CD4-positive, alpha-beta T cell treated with Interleukin-1 beta for 1 hour (primary cell): ENCODE data around the gene CTDSPL.
A peak's percentile ranks its signal among the peaks of the same experiment; 100 is the strongest.

ENCODE experiments used
- DNase-seq, 2 donors: peaks; one replicate each; pipeline ENCODE4 v3.0.0-alpha.2; 2020 to 2022

CTDSPL gene

DNA sequence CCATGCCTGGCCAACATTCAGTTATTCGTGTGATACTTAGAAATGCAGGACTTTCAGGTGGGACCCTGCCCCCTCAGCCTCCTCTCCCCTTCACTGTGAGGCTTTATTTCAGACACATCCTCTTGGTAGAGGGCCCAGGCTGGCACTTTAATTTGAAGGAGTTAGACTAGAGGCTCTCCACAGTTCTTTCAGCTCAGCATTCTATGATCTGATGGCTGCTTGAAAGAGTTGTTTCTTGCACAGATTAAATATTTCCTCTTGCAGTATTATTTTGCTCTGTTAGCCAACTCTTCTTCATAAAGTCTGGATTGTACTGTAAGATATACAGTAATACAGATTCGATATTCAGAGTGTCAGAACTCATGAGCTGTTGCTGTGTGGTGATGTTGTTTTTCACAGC is 35.1 kb downstream of the CTDSPL start:
- DNase-seq = no peak

DNA sequence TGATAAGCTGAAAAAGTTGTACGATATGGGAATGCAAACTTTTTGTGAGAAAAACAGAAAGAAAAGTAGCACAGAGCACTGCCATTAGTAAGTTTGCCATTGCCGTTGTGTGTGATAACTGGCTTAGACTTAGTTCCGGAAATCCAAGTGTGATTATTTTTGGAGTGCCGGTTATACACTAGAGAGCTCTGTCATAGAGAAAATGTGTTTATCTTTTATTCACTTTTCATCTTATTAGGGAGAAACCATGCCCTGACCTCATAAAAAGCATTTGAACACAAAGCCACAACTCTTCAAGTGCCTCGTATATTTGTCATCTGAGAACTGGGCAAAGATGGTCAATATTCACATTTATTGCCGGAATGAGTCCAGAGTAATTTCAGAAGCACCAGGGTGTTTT is 36.1 kb downstream of the CTDSPL start:
- DNase-seq = no peak

DNA sequence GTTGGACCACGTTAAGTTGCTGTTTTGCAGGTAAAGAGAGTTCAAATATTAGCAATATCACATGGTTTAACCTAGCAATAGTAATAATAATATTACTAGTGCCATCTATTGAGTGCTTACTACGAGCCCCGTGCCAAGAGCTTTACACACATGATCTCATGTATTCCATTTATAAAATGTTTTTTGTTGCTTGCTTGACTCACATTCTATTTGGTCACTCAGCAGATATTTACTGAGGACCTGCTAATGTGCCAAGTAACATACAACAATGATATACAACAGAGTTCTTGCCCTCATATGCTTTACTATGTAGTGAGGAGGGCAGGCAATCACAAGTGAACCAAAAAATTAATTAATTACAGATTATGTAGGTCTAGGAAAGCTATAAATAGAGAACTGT is 36.7 kb downstream of the CTDSPL start:
- no peak for DNase-seq

DNA sequence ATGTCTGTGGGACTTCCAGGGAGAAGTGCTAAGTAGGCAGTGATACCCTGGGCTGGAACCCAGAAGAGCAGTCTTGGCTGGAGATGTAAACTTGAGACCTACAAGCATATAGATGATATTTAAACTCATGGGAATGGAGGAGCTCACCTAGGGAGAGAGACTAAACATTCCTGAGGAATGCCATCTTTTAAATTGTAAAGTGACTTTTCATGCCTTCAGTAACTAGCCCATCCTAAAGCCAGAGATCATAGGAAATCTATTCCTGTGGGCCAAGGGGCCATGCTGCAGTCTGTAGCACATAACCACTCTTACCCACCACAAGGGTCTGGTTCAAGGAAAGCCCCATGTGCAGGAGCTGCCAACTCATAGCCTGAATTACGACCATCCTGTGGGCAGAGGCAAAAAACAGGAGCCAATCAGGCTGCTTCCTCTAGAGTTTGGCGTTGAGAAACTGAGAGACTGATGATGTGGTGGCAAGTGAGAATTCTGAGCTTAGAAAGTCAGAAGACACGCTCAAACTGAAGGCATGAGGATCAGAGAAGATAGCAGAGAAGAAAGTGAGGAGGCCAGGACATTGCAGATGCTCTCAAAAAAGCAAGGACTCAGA is 37.5 kb downstream of the CTDSPL start:
- no peak for DNase-seq

DNA sequence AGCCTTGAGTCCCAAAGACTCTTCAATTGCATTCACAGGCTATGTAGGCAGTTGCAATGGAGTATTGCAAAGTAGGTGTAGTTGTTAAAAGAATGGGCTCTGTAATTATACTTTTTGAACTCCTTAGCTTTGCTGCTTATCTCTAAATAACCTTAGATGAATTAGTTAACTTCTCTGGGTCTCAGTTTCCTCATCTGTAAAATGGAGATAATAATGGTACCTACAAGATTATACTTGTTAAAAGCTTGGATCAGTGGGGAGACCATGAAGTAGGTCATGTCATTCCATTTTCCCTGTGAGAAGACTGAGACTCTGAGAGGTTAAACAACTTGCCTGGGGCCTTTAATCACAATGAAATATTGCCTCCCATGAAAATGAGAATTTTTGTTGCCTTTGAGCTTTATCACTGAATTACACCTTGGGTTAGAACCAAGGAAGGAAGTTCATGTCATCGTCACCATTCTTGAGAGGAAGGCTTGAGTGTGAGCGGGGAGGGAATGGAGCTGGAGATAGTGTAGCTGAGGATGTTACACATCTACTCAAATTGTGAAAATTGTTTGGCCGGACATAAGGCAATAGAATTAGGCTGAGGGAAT is 38.1 kb downstream of the CTDSPL start:
- no peak for DNase-seq

DNA sequence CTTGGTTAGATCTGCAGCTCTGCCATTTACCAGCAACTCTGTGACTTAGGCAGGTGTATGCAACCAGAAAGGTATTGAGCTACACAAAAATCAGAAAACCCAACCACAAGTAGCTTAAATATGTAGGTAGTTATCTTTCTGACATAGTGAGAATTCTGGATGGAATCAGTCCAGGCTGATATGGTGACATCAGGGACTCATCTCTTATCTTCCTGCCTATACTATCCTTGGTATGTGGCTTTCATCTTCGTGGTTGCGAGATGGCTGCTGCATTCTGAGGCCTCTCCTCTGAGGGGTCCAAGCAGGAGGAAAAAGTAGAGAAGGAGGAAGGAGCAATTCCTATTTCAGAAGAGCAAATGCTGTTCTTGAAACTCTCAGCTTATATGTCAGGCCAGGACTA is 40.0 kb downstream of the CTDSPL start:
- DNase-seq = no peak

DNA sequence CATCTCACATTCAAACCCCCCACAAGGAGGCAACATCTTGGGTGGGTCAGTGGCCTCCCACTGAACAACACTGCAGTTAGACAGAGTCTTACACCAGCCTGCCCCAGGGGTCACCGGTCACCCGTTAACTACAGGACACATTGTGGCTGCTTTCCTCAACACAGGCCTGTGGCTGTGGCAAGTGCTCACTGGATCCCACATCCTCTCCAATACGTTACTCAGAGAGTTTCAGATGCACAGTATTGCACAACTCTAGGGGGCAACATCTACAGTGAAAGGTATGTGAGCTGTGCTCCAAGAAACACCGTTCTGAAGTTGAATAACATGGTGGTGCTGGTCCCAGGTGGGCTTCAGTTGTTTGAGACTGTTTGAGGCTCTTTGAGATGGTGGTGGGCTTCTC is 41.0 kb downstream of the CTDSPL start:
- no peak for DNase-seq

DNA sequence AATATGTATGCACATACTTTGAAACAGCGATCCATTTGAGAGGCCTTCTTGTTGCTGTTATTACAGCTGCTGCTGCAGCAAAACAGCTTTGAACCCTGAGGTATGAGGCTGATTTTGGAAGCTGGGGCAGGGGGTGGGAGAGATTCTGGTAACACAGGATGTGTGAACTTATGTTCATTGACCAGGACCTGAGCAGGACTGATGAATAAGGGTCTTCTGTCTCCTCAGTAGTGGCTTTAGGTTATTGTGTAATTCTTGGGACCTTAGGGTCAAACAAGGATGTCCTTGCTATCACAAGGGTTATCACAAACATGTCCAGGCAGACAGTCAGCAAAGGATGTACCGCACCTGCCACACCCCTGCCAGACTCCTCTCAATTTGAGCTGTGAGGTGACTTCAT is 41.6 kb downstream of the CTDSPL start:
- no peak for DNase-seq

DNA sequence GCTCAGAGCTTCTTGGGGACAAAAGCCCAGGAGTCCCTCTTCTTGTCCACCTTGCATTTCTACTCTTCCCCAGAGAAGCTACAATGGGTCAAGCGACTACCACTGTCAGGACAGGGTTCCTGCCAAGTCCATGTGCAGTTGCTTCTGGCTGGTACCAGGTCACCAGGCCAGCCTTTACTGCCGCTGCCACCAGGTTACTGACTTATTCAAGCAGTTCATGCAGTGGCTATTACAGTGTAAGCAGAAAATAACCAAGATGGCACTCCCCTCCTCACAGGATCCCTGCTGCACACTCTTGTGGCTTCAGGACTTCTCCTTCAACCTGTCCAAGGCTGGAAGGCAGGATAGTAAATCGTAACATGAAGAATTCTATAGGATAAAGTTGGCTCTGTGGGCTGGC is 42.1 kb downstream of the CTDSPL start:
- DNase-seq = no peak

DNA sequence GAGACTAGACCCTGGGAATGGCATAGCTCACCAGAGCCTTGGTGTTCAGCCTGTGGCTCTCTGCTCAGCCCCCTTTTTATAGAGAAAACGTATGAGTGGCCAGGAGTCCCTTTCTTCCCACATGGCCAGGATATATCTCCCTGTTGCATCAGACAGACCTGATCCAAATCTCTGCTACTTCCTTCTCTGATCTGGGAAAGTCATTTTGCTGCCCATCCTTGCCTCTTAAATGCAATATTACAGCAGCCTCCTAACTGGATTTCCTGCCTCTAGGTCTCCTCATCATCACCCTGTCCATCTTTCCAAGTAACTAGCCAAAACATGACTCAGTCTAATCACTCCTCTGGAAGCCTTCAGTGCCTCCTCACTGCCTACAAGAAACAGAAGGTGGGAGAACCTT is 42.9 kb downstream of the CTDSPL start:
- DNase-seq = no peak

DNA sequence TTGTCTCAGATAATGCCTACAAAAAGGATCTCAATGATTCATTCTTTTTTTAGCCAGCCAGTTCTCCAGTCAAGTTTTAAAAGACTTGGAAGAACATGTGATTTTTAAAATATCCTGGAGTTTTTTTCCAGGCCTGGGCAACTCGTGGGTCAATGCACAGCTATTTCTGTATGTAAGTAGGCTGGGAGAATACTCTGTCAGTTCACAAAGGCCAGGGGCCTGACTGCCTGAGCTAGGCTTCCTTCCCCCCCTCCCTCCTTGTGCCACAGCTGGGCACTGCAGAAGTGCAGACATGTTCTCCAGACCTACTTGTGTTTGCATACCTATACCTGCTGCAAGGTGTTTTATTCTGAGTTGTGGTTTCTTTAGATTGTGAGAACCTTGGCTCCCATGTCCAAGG is 43.7 kb downstream of the CTDSPL start:
- no peak for DNase-seq

DNA sequence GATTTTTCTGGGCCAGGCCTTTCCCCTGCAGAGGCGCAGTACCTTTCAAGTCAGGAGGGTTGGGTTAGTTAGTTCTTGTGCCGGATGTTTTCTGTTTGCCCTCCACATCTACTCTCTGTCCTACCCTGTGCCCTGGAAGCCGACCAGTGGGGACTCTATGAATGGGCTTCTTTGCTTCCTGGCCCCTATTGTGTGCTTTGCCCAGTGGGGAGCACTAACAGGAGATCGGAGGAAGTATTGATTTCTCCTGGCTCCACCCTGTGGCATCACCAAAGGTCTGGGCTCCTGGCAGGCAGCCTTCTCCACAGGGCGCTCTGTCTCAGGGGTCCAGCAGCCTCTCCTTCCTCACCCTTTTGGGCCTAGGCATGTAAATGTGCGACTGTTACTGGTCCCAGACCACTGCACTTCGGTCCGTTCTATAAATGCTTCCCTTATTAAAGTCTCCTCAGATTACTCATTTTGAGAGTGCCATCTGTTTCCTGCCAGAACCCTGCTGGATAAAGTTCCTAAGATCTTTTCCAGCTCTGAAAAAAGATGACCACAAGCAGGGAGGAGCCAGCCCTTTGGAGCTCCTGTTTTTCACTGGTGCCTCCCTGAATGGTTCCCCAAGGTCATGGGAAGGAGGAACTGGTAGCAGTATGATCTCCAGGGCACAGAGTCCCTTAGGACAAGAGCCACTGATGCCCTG is 44.5 kb downstream of the CTDSPL start:
- no peak for DNase-seq

DNA sequence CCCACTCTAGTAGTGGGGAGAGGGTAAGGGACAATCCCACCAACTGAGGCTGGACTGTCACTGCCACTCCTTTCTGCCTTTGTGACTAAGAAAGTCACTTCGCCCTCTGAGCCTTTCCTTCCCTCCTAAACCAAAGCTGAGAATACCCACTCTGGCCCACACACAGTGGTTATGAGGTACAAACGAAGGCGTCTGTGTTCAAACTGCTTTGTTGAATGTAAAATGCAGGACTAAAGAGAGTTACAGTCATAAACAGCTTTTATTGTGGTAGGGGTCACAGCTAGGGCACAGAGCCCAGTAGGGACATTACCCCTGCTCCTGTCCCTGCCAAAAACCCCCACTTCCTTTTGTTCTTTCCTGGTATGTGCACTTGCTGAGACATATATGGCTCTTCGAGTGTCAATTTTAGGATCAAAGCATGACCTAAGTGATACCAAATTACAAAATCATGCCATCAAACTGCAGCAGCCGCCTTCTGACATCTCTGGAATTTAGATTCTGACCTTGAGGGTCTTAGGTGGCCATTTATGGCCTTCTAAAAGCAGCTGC is 45.1 kb downstream of the CTDSPL start:
- DNase-seq = no peak

DNA sequence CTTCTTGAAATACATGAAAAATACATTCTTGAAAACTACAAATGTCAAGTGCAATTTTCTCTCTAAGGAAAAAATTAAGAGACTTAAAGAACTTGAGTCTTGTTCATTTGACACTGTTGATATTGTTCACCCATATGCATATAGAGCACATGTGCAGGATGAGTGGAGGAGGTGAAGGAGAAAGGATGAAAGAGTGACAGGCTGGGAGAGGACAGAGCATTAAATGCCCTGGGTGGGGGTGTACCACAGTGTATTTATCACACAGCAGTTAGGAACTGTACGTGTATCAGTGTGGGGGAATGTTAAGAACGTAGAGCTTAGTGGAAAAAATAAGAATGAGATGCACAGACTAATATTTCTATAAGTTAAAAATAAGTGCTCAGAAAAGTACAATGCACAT is 45.7 kb downstream of the CTDSPL start:
- no peak for DNase-seq

DNA sequence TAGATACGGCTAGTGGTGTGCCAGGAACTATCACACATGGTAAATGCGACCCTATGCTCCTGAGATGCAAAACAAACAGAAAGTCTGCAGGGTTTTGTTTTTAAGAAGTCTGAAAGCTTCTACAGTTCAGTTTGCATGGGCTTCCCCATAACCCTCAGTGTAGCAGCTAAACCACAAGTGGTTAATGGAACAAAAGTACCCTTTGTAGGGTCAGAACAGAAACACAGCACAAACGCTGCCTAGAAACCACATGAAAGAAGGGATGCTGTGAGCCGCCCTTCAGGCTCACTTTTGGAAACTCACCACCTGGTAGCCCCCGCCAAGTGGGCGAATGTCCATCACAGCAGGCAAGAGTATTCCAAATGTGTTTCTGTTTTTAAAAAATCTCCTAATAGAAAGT is 46.2 kb downstream of the CTDSPL start:
- DNase-seq = peak in 1 of 2 donors; percentile 6

DNA sequence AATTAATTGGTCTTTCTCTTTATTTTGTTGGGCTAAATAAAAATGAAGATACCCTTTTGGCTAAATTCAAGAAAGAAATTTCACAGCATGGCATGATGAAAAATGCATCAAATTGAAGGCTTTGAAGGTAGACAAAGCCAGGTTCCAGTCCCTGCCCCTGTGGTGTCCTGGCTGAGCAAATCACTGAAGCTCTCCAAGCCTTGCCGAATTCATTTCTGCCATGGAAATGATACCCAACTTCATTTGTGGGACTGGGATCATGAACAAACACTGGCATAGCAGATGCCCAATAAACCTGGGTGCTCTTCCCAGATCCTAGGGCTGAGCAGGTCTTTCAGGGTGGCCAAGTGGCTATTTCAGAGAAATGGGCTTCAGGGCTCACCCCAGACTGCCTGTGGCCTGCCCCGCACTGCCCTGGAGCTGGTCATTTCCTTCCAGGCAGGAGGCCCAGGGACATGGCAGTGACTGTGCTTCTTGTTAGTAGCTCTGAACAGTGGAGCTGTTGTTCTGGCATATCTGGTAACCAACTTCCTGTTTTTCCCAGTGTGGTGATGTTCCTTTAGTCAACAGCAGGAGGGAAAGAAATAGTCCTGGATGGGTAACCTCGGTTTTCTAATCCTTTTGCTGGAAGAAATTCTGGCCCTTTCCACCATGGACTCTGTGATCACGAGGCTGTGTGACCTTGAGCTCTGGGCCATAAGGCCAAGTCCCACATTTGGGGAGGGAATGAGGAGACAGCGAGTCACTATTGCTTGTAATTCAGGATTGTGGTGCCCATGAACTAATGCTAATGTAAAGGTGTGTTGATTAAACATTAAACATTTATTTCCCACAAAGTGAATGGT is 47.6 kb downstream of the CTDSPL start:
- no peak for DNase-seq

DNA sequence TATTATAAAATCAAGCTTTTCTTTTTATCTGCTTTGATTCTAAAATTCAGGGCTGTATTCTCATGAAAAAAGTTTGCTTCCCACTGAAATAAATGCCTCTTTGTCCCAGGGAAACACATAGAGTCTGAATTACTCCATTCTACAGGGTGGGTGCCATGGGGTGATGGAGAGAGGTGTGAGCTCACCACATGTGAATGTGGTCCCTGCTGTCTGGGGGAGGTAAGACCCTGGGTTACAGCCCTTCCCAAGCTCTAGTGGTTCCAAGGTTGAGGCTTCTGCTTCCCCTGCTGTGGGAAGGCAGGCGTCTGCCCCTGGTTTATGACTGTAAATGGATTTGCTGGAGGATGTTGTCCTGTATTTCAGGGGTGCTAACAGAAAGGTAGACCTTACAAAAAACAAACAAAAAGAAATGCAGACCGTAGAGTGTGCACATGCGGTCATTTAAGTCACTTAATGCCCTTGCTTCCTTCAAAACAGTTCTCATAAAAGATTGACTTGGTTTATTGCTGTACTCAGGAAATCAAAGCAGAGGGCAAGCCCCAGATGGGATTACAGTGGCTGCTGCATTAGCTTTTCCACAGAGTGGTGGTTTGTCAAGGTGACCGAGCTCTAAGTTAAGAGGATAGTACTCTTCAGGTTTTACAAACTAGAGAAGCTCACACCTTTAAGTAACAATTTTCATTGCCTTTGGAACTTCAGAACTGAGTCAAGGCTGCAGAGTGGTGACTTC is 49.2 kb downstream of the CTDSPL start:
- no peak for DNase-seq

DNA sequence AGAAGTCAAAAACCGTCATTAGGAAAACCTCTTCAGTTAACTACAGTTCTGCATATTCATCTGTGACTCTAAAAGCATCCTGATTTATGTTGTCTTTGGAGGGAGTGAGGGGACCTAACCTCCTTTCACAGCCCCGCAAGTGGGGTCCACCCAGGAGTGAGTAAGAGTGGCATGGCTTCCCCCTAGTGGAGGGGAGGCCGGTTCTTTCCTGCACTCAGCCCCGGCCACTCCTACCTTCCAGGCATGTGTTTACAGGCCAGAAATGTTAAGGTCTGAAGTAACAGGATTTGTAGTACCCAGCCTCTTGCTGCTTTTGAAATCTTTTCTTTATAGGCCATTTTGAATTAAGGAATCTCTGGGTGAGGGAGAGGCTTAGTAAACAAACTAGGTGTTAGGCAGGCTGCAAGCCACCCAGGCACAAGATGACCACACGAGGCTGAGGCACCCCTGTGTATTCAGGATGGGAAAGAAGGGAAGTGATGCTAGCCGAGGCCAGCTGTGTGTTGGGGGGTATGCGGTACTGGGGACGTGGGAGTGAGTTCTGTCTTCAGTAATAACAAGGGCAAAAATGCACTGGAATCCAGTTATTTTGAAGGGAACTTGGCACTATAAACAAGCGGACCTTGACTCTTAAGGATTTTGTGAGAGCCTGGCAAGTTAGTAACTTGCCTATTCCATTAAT is 50.5 kb downstream of the CTDSPL start:
- DNase-seq = no peak

DNA sequence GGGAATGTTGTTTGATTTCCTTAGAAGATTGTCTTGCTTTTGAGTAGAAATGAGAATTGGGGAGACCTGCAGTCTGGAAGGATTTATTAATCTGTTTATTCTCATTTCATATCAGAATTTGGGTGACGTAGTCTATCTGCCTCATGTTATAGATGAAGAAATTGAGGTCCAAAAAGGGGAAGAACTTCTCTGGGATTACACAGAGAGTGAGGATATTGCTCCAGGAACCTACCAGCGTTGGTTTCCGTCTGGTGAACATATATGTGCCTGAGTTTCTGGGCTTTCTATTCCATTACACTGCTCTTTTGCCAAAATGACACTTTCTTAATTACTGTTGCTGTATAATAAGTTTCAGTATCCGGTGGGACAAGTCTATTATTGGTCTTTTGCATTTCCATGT is 51.8 kb downstream of the CTDSPL start:
- DNase-seq = no peak

DNA sequence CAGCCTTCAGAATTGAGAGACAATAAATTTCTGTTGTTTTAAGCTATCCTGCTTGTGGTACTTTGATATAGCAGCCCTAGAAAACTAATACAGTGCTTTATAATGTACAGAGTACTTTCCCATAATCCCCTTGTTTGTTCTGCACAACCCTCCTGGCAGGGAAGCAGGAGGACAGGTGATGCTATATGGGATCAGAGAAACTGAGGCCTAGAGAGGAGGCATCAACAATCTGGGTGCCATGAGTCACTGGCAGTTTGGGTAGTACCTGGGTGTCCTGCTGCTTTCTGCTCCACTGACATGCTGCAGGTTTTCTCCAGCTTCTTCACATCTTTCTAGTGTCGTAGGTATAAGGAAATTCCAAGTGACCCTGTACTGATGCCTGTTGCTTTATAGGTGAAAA is 55.0 kb downstream of the CTDSPL start:
- DNase-seq = no peak

DNA sequence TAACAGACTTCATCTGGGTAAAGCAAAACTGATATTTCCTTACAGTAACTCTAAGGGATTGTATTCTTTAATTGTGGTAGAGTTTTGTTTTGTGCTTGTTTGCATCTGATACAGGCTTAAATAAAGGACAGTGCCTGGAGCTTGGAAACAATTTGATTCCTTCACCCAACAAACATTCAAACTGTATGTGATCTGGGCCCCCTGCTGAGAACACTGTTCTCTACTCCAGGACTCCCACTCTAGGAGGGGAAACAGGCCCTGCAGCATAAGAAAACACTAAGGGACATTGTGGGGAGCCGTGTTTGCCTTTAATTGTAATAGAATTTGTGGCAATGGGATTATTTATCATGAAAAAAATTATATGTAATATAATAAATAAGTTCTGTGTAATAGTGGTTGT is 56.9 kb downstream of the CTDSPL start:
- no peak for DNase-seq

DNA sequence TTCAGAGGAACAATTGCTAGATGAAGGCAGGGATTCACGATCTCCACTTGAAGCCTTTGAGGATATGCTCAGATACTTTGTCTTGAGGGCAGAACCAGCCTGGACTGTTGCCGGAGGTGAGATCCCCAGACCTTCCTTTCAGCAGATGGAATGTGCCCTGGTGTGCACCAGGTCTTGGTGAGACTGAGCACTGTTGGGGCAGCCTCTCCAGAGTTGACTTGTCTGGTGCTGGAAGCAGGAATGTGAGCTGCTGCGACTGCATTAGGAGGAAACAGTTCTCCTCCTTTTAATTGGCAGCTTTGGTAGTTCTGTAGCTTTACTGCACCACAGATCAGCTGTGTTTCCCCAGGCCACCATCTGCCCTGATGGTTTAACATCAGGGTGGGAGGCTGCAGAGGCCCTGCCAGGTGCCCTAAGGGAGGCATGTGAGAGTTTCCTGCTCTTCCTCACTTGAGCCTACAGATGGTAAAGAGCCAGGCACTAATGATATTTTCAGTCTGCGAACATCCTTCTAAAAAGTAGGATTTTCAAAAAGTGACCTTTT is 58.5 kb downstream of the CTDSPL start:
- DNase-seq = no peak
